Mucosa of rectum (tissue), 2 donors: ENCODE measurements around the gene TIGD4.
"Not testable (repeated sequence)": the region's sequence is repeated elsewhere in the genome, so short reads cannot be mapped to it uniquely, and the experiment has no call there.

Experiments
- H3K27ac ChIP-seq, 2 donors: one replicate each; pipeline ENCODE4 v1.7.0; 2013; ENCODE audit warnings: inconsistent platforms in 2 of 2, low read depth in 2 of 2, low read length in 2 of 2
- H3K27me3 ChIP-seq, 2 donors: one replicate each; pipeline ENCODE4 v1.7.0; 2013; ENCODE audit warnings: low read length in 2 of 2; ENCODE audit not compliant: control insufficient read depth in 2 of 2, insufficient read depth in 2 of 2
- H3K36me3 ChIP-seq, 2 donors: one replicate each; pipeline ENCODE4 v1.7.0; 2013; ENCODE audit warnings: low read length in 2 of 2; ENCODE audit not compliant: control insufficient read depth in 2 of 2, insufficient read depth in 2 of 2
- H3K4me1 ChIP-seq, 2 donors: one replicate each; pipeline ENCODE4 v1.7.0; 2013; ENCODE audit warnings: low read length in 2 of 2, mild to moderate bottlenecking in 1 of 2; ENCODE audit not compliant: control insufficient read depth in 2 of 2, insufficient read depth in 2 of 2
- H3K4me3 ChIP-seq, 2 donors: one replicate each; pipeline ENCODE4 v1.7.0; 2013; ENCODE audit warnings: low read length in 2 of 2
- H3K9ac ChIP-seq, 2 donors: one replicate each; pipeline ENCODE4 v1.7.0; 2013; ENCODE audit warnings: low read length in 2 of 2, low read depth in 1 of 2, mild to moderate bottlenecking in 1 of 2
- H3K9me3 ChIP-seq, 2 donors: one replicate each; pipeline ENCODE4 v1.7.0; 2013; ENCODE audit warnings: low read length in 2 of 2; ENCODE audit not compliant: control insufficient read depth in 2 of 2
- donor health status: healthy.
- donor health status: Normal muscosa, but diverticular disease.

TIGD4 gene

DNA sequence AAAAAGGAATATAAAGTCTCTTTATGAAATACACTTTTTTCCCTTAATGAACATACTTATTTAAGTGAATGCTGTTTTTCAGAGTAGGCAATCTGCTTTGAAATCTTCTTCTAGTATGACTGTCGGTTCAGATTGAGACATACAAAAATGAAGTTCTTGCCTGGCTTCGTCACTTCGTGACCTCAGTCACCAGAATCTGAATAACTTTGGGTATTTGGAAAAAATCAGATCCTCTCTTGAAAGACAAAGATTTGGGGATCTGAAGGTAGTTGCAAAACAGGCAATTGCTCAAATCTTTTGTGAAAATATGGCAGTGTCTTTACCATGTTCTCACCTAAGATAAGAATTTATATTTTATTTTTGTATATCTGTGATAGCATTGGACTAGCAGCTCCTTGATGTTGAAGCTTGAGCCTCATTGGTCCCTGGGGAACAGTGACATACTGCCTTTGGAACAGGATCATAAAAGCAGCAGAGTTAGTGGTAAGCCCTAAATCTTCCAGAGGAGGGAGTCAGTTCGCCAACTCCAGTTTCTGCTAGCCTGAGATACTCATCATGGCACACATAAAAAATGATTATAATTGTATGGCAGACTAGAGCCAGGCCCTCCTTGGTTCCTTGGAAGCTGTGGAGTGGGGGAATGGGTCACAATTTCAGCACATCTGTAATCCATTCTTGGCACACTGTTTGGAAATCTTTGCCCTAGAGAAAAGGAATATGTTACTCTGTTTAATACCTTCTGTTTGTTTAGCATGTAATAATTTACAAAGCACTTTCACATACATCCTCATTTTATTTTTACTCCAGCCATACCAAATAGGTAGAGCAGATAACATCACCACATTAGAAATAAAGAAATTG, 5.2 kb upstream of the TIGD4 start:
- no peak overlapping the region for H3K4me3 ChIP-seq
- H3K4me1 ChIP-seq, result peaks cover 23 to 27% of the 10 kb centered on the region in 2 donors
- no peaks in the 10 kb centered on the region for H3K9me3 ChIP-seq
- H3K9ac ChIP-seq, result no peak overlapping the region
- H3K36me3 ChIP-seq, result no peaks in the 10 kb centered on the region
- H3K27me3 ChIP-seq, result no peaks in the 10 kb centered on the region
- no peak overlapping the region for H3K27ac ChIP-seq

DNA sequence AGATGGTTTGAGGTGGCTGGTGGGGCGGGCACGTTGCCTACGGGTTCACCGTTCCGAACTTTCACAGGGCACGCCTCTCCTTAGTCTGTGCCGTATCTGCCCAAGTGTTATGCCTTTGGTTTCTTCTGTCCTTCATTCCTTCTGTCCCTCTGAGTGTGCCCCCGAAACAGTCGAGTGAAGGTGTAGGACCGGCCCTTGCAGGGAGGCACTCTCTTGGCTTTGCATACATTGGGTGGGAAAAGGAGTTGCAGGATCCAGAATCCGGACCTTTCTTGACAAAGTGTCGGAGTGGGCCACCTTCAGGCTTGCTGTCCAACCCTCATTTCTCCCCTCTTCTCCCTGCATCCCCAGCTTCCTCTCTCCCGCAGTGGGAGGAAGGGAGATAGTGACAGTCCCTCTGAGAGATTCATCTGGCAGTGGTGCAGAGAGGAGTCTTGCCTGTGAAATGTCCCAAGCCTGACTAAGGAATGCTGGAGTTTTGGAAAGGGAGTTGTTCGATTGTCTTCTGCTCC, 793 bp upstream of the TIGD4 start:
- H3K4me1 ChIP-seq, result peaks cover 18 to 19% of the 10 kb centered on the region in 2 donors
- peak overlapping the region; percentile 89 to 91 for H3K9ac ChIP-seq
- H3K36me3 ChIP-seq, result no peaks in the 10 kb centered on the region
- H3K27ac ChIP-seq, result peak overlapping the region; percentile 96 to 98
- peak overlapping the region; percentile 98 to 99 for H3K4me3 ChIP-seq
- no peaks in the 10 kb centered on the region for H3K9me3 ChIP-seq
- no peaks in the 10 kb centered on the region for H3K27me3 ChIP-seq

DNA sequence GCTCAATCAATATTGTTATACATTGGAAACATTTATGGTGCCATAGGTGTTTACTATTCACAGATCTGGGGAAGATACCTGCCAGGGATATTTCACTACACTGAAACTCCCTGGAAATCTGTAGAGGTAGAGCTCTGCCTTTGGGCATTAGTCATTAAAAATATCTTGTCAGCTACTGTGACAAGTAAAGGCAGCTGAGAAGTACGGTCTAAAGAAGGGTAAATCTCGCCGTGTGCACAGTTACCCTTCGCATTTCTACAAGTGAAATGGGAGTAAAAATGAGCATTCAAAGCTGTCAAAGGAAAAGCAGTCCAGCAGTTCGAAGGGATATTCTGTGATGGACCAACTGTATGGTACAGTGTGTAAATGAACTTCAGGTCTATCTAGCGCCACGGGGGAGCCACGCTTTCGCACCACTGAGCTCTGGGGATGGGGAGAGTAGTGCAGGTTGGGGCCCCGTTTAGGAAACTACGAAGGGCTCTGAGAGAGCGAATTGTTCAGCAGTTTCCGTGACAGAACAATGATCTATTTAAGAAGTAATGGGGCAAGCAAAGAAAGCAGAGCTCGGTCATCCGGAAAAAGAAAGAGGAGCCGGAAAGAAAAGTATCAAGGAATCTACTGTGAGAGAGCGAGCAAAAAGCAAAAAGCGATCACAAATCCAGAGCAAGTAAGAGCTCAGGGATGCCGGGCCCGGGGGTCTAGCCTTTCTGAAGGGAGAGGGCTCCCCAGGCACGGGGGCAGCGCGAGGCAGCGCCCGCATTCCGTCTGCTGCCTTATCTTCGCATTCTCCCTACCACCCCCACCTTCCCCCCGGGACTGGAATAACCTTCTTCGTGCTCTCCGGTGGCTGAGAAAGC, 646 bp downstream of the TIGD4 start:
- H3K27me3 ChIP-seq, result no peaks in the 10 kb centered on the region
- H3K9me3 ChIP-seq, result no peaks in the 10 kb centered on the region
- peaks cover 13 to 18% of the 10 kb centered on the region in 2 donors for H3K4me1 ChIP-seq
- peak overlapping the region; percentile 96 to 98 for H3K27ac ChIP-seq
- no peaks in the 10 kb centered on the region for H3K36me3 ChIP-seq
- peak overlapping the region; percentile 98 to 99 for H3K4me3 ChIP-seq
- H3K9ac ChIP-seq, result peak overlapping the region; percentile 89 to 91

DNA sequence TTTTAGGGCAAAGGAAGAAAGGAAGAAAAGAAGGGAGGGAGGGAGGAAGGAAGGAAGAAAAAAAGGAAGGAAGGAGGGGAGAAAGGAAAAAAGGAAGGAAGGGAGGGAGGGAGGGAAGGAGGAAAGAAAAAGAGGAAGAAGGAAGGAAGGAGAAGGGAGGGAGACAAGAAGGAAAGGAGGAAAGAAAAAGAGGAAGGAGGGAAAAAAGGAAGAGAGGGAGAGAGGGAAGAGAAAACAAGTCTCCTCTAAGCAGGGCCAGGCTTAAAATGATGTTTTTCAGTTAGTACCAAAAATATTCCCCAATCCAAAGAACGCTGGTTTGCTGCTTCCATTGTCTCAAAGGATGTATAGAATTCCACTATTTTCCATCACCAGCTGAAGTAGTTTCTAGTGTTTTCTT, 2.0 kb downstream of the TIGD4 start:
- H3K4me3 ChIP-seq, result no peak overlapping the region
- peaks cover 9 to 18% of the 10 kb centered on the region in 2 donors for H3K4me1 ChIP-seq
- H3K27ac ChIP-seq, result no peak overlapping the region
- H3K9ac ChIP-seq, result no peak overlapping the region
- no peaks in the 10 kb centered on the region for H3K9me3 ChIP-seq
- no peaks in the 10 kb centered on the region for H3K27me3 ChIP-seq
- no peaks in the 10 kb centered on the region for H3K36me3 ChIP-seq

DNA sequence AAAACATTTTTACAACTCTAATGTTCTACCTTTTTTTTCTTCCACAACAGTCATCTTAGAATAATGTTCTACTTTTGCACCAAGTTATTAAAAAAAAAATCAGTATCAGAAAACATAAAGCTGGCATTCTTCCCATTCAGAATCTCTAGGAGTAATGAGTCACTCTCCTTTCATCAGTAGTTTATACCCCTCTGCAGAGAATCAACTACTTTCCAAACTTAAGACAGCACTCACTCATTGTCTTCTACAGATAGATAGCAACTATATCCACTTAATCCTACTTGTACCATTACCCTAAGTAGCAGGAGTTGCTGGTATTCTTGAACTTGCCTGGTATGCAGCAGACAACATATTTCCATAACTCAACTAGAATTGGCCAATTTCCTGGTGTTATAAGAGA, 3.2 kb downstream of the TIGD4 start:
- Histone ChIP-seq H3K4me3 (no peak overlapping the region), H3K27ac (no peak overlapping the region), H3K36me3 (no peaks in the 10 kb centered on the region), H3K9me3 (no peaks in the 10 kb centered on the region), H3K9ac (no peak overlapping the region), H3K27me3 (no peaks in the 10 kb centered on the region), H3K4me1 (peaks cover 9 to 10% of the 10 kb centered on the region in 2 donors)

DNA sequence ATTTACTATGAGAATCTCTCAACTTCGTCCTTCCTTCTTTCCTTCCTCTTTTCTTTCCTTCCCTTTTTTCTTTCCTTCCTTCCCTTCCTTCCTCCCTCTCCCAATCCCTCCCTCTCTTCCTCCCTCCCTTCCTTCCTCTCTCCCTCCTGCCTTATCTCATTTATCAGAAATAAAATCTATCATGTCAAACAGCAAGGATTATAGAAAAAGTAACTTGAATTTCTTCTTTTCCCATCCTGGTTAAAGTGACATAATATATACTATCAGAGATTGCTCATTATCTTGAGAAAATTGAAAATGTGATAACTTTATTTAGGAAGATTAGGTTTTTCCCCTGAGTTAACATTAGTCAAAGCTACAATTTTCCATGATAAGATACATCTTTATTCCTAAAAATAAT, 5.6 kb downstream of the TIGD4 start:
- no peak overlapping the region for H3K9ac ChIP-seq
- peaks cover 5 to 6% of the 10 kb centered on the region in 2 donors for H3K4me1 ChIP-seq
- H3K27ac ChIP-seq, result no peak overlapping the region
- no peaks in the 10 kb centered on the region for H3K36me3 ChIP-seq
- no peak overlapping the region for H3K4me3 ChIP-seq
- no peaks in the 10 kb centered on the region for H3K9me3 ChIP-seq
- no peaks in the 10 kb centered on the region for H3K27me3 ChIP-seq

DNA sequence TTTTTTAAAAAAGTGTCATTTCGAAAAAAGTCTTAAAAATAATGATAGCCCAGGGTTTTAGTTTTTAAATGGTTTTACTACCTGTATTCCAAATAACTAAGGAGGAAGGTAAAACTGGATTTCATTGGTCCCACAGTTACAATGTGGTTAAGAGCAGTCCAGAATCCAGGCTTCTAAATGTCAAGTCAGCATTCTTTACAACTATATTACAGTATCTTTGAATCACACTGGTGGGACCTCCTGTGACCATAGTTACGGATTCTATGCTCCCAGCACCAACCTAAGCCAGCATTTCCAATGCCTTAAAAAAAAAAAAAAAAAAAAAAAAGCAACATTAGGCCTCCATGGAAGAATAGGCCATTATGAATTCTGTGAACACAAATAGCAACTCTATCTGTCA, 6.2 kb downstream of the TIGD4 start:
- H3K4me1 ChIP-seq, result peaks cover 0 to under 1% of the 10 kb centered on the region in 2 donors
- no peak overlapping the region for H3K4me3 ChIP-seq
- no peak overlapping the region for H3K27ac ChIP-seq
- no peak overlapping the region for H3K9ac ChIP-seq
- no peaks in the 10 kb centered on the region for H3K27me3 ChIP-seq
- H3K36me3 ChIP-seq, result no peaks in the 10 kb centered on the region
- H3K9me3 ChIP-seq, result no peaks in the 10 kb centered on the region

DNA sequence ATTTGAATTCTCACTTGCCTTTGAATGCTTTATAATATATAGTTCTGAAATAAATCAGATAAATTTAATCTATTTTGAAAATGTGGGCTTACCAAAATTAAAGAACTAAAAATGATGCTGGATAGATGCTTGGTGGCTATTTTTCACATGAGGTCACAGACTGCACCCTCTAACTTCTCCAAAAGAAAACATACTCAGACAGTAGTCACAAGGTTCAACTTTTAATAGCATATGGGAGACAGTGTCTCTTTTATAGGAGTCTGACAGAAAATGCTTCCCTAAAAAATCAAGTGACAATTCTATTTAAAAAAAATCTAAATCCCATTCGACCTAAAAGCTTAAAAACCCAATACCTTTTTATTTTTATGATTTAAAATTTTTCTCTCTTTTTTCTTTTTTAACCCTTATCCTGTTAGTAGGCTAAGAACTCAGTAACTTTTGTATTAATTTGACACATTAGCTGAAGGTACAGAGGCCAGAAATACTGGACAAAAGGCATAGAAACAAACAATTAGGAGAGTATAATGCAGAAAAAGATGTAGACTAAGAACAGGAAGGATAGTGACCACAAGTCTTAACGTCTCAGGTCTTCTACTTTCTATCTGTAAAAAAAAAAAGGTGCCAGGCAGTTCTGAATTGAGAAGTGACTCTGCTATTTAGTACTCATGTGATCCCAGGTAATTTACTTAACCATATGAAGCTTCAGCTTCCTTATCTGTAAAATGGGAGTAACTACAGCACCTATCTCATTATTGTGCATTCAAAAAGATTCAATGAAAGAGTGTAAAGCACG, 7.6 kb downstream of the TIGD4 start:
- H3K27ac ChIP-seq, result no peak overlapping the region
- no peak overlapping the region for H3K4me3 ChIP-seq
- no peak overlapping the region for H3K9ac ChIP-seq
- H3K4me1 ChIP-seq, result no peaks in the 10 kb centered on the region
- H3K36me3 ChIP-seq, result no peaks in the 10 kb centered on the region
- no peaks in the 10 kb centered on the region for H3K9me3 ChIP-seq
- no peaks in the 10 kb centered on the region for H3K27me3 ChIP-seq

DNA sequence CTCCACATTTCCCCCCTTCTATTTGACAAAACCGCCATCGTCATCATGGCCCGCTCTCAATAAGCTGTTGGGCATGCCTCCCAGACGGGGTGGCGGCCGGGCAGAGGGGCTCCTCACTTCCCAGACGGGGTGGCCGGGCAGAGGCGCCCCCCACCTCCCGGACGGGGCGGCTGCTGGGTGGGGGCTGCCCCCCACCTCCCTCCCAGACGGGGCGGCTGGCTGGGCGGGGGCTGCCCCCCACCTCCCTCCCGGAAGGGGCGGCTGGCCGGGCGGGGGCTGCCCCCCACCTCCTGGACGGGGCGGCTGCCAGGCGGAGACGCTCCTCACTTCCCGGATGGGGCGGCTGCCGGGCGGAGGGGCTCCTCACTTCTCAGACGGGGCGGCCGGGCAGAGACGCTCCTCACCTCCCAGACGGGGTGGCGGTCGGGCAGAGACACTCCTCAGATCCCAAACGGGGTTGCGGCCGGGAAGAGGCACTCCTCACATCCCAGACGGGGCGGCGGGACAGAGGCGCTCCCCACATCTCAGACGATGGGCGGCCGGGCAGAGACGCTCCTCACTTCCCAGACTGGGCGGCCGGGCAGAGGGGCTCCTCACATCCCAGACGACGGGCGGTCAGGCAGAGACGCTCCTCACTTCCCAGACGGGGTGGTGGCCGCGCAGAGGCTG, 14.3 kb downstream of the TIGD4 start:
- not testable (repeated sequence) for H3K27ac ChIP-seq, H3K27me3 ChIP-seq, H3K36me3 ChIP-seq, H3K4me1 ChIP-seq, H3K9ac ChIP-seq, H3K9me3 ChIP-seq, H3K4me3 ChIP-seq
